HG03135 (cell line): ENCODE data around the gene TSHZ2.

Source experiments
- ATAC-seq: cut with Tn5 transposase; IDR thresholded peaks from one replicate; pipeline ENCODE4 v1.9.1; 2021; ENCODE audit warnings: mild to moderate bottlenecking, moderate library complexity; ENCODE audit not compliant: unreplicated experiment

The TSHZ2 gene

DNA sequence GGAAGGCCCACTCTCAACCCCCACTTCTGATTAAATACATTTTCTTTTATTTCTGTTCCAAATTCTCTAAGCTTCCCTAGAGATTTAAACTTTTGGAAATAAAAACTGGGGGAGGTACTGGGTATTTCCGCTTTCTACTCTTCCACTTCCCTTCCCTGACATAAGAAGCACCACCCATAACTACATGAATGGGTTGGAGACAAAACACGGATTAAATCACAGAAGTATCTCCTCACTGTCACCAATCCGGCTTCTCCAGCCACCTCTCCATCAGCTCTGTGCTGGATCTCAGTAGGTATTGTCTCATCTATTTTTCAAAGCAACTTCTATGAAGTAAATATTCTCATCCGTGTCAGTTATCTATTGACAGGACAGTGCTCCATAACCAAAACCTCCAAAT lies 150.7 kb downstream of the TSHZ2 start:
- no peak for ATAC-seq

DNA sequence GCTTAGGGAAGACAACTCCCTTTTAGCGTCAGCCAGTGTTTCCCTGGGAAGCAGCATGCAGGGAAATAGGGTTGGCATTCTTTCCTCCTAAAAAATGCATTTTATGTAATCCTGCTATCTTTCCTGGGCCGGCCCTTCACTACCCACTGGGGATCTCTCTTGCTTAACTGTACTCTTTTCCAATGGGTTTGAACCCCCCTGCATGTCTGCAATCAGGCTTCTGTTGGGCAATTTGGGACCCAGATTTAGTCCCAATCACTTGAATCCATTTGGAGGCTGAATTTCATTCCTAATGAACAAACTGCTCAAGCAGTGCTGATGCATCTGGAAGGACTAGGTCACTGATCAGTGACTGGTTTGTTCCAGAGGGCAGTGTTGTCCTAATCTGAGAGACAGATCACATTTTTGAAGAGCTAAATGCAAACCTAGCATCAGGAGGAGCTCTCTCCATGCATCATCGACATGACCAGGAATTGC lies 152.0 kb downstream of the TSHZ2 start:
- ATAC-seq = no peak

DNA sequence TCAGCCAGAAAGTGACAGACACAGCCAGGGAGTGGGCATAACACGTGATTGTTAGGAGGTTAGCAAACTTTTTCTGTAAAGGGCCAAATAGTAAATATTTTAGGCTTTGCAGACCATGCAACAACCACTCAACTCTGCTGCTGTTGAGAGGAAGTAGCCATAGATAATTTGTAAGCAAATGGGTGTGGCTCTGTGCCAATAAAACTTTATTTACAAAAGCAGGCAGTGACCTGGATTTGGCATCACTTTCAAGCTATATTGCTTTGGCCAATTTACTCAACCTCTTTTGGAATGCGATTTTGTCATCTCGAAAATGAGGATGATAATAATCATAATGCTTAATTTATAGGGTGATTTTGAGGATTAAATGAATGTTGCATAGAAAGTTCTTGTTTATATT lies 152.6 kb downstream of the TSHZ2 start:
- ATAC-seq = no peak

DNA sequence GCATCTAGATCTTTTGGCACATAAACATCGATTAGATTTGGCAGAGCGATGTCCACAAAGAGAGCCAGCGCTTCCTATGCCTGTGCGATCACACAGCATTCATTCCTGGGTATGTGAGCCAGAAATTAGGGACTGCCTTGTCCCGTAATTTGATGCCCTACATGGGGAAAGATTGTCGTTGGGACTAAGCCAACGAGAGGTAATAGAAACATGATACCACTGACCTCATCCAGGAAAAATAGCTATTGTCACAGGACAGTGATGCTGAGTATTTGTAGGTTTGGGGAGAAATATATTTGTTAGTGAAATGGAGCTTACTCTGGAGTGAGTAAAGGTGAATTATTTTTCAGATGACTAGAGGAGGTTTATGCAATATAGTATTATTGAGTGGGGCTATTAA lies 154.0 kb downstream of the TSHZ2 start:
- ATAC-seq = no peak

GRCh38 chr20:53127027-53127426 lies 154.9 kb downstream of the TSHZ2 start:
- ATAC-seq = no peak

DNA sequence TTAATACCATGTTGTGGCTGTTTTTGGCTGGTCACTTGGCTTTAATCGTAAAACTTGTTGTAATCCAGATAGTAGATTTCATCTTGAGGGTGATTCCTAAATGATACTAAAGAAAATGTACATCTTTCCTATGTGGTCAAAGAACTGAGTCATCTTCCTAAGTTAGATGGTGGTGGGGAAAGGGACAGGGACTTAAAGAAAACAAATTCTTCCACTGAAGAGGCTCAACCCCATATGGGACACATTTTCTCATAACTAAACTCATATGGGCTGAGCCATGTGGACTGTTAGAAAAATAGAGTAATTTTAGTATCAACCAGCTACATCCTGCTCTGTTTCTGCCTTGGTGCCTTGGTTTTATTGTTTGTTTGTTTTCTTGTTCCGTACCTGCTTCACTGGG lies 155.8 kb downstream of the TSHZ2 start:
- ATAC-seq = no peak

DNA sequence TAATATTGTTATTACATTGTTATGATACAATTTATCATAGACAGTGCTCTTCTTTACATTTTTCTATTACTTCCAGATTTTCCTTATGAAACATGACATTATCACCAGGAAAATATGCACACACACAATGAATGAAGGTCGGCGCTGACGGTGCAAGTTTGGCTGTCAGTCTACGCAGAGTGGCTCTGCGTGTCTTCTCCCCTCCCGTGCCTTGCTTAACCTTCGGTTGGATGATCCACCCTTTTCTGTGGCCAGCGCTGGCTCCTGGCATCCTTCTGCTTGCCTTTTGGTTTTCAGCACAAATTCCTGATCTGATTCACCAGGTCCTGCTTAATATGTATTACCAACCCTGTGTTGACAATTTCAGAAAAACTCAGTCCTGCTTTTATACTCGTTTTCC lies 157.4 kb downstream of the TSHZ2 start:
- no peak for ATAC-seq

GRCh38 chr20:53130795-53131194 lies 158.6 kb downstream of the TSHZ2 start:
- ATAC-seq = no peak

DNA sequence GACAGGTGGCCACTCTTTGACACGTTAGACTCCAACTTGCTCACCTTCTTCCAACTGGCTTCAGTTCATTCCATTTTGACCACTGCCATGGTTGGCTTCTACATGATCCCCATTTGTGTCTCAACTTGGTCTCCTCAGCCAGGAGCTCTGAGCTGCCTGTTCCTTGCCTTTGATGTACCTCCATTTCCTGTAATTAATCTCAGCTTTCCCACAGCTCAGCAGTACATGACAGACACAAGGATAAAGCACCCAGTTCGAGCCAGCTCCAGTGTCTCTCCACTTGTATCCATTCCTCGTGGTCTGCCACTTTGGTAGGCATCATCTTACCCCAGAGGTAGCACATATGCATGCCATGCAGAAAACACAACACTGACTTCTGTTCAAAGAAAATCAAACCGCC lies 161.0 kb downstream of the TSHZ2 start:
- no peak for ATAC-seq

GRCh38 chr20:53133628-53134027 lies 161.5 kb downstream of the TSHZ2 start:
- ATAC-seq = no peak

GRCh38 chr20:53136473-53136872 lies 164.3 kb downstream of the TSHZ2 start:
- no peak for ATAC-seq

GRCh38 chr20:53138454-53139262 lies 166.5 kb downstream of the TSHZ2 start:
- peak; percentile 83 for ATAC-seq

- no peak for ATAC-seq
These were observed 169.3 kb downstream of the TSHZ2 start for GRCh38 chr20:53141201-53142050.

- ATAC-seq = no peak
These were observed 170.3 kb downstream of the TSHZ2 start for GRCh38 chr20:53142225-53143127.

DNA sequence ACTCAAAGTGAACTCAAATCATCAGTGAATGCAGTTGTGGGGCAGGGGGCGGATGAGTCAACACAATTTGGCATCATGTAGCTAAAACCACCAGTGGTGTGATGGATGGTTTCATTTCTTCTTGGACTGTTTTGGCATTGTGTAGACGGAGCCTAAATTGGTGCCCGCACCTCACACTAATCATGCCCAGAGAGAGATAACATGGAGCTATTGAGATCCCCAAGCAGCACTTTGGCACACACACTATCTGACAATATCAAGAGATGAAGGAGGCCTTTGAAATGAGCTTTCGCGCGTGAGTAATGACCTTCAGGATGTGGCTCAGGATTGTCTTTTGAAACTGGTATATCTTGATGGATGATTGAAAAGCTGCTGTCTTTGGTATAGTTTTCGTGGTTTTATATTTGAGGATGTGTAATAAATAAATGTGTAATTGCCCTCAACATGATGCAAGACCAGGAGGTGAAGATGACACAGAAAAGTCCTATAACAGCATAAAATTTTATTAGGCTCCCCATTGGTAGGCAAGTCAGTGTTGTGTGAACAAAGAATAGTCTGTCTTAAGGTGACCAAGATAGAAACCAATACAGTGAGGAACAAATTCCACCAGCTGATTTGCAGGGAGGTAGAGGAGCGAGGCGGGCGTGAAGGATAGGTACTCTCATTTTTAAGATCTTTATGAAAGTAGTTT lies 174.2 kb downstream of the TSHZ2 start:
- no peak for ATAC-seq

DNA sequence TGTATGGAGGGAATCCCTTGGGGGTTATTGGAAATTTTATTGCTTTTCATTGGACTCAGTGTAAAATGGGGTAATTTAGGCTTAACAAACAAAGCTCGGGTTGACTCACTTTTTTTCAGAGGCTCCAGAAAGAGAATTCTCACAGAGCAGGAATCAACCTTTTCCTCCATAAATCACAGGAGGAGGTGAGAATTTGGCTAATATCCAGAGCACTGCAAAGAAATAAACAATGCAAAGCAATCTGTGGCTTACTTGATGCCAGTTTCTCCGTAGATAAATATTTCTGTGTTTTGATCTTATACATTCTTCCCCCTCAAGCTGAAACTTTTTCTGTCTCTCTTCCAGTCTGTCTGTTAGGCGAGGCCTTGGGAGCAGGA lies 176.6 kb downstream of the TSHZ2 start:
- ATAC-seq = no peak

- ATAC-seq = no peak
These were observed 177.2 kb downstream of the TSHZ2 start for GRCh38 chr20:53149148-53149889.

GRCh38 chr20:53149890-53150205 lies 177.7 kb downstream of the TSHZ2 start:
- no peak for ATAC-seq

DNA sequence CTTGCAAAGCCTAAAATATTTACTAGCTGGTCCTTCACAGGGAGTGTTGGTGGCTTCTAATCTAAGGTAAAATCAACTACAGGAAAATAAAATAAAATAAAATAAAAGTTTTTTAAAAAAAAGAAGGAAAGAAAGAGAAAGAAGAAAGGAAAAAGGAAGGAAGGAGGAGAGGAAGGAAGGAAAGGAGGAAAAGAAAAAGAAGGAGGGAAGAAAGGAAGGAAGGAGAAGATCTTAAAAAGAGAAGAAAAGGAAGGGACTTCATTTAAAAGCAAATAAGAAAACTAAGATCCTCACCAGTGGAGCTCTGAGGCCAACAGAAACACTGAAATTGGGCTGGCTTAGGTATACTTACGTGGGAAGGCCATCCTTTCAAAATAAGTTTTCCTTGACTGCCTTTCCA lies 178.4 kb downstream of the TSHZ2 start:
- no peak for ATAC-seq

- ATAC-seq = no peak
These were observed 180.1 kb downstream of the TSHZ2 start for GRCh38 chr20:53152228-53152627.
